Activated CD4-positive, alpha-beta T cell treated with anti-CD3 and anti-CD28 coated beads, Interleukin-2, amount 50 U/mL, for 48 hours (primary cell): ENCODE results near the gene CTBP1.

Experiments
- DNase-seq, 2 experiments: peaks; one replicate each; pipeline ENCODE4 v3.0.0-alpha.2; 2020

CTBP1 gene

GRCh38 chr4:1208266-1208961 lies 40.5 kb downstream of the CTBP1 start:
- DNase-seq, result no peak

DNA sequence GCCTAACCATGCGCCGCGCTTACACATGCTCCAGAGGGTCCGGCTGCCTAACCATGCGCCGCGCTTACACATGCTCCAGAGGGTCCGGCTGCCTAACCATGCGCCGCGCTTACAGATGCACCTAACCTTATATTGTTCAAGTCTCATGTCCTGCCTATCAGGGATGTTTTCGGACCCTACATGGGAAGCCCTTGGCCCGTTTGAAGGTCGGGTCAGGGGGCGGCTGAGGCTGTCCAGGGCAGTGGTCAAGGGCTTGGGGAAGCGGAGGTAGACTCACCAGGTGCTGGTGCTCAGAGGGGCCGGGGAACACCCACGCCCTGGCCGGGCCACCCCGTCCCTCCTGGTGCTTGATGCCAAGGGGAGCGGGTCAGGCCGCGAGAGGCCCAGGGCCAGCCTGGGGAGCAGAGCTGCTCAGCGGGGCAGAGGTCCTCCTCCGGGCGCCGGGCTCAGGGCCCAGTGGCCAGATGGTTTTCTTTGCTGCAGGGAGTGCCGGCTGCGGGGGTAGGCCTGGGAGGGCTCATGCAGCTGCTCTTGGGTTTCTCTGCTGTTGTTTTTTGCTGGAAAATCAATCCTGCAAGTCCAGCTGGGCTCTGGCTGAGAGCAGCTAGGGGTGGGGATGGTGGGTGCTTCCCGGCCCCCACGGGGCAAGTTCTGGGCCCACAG lies 41.2 kb downstream of the CTBP1 start:
- DNase-seq, result no peak

DNA sequence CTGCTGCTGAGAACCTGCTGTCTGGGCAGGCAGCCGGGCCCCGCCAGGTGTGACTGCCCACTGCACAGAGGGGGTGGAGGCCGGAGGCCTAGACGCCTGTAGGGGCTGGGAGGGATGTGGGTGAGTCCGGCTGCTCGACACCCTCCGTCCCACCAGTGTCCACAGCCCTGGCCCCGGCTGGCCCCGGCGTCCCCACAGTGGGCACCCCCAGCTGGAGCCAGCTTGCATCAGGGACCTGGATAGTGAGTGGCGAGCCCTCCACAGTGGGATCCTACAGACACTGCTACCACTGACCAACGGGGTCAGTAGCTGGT lies 41.8 kb downstream of the CTBP1 start:
- no peak for DNase-seq

- no peak for DNase-seq
Observed at GRCh38 chr4:1206299-1207156, 42.4 kb downstream of the CTBP1 start.

DNA sequence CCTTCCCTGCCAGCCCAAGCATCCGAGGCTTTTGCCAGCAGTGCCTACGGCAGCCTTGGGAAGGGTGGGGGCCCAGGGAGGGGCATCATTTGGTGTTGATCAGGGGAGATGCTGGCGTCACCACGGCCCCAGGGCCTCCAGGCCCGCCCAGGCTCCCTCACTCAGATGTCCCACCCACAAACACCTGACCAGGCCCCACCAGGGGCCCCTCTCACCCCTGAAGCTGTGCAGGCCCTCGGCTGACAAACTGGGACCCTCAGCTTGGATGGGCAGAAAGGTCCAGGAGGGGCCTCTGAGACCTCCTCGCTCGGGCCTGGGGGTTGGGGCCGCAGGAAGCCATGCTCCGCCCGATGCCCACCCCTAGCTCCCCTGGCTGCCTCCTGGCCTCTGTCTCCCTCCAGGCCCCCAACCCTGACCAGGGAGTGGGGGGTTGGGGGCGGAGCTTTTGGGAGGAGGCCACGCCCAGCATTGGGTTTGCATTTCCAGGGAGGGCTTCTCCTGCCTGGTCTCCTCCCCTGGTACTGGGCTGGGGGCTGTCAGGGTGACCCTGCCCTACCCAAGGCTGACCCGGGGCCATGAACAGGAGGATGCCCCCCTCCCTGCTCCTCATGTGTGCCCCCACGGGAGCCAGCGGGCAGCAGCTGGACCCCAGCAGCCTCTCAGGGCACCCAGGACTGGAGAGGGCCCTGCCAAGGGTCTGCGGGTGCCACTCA lies 43.2 kb downstream of the CTBP1 start:
- DNase-seq, result no peak

DNA sequence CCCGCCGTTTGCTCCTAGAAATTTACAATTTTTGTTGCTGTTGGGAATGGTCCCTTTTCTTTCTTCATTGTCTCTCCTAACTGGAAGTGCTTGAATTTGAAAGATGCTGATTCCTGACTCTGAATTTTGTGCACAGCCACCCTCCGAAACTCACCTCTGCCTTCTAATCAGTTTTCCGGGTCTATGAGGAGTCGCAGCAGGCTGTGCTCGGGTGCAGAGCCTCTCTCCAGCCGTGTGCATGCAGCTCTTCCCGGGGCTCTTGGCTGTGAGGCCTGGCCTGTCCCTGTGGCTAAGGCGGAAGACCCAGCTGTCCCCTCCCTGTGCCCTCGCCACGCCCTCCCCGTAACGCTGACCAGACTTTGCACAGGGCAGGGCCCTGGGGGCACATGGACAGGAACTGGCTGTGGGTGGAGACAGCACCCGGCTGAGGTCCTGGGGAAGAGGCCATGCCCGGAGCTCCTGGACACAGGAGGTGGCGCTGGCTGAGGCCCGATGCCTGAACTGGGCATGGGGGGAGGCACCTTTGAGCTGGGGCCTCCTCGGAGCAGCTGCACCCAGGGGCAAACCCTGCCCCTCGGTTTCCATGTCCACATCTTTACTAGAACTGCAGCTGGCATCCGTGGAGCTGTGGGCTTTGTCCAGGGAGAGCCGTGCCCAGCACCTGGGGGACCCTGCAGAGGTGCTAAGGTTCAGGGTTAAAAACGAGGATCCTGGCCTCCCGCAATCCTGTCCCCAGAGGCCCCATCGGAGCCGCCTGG lies 43.9 kb downstream of the CTBP1 start:
- DNase-seq, result no peak

DNA sequence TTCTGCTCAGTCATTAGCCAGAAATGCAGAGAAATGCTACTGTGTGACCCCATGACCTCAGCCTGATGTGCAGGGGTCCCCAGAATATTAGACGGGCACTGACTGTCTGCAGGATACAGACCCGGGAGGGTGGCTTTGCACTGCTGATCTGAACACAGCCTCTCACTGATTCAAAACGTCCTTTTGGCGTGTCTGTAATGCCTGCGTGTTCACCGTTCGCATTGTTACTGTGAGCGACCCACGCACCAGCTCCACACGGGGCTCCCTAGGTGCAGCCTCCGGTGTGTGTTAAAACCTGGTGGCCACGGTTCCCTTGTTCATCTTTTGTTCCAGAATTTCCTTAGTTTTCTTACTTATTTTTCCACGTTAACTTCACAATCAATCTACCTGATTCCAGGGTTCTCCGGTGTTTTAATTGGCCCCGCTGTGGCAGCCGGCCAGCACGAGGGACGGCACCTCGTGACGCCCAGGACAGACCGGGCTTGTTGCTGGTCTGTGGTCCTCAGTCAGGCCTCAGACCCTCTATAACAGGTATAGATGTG lies 44.6 kb downstream of the CTBP1 start:
- DNase-seq, result peak in 1 of 2 experiments; percentile 0

- DNase-seq, result peak in 1 of 2 experiments; percentile 0
Observed at GRCh38 chr4:1203026-1203616, 45.8 kb downstream of the CTBP1 start.

GRCh38 chr4:1202526-1203011 lies 46.4 kb downstream of the CTBP1 start:
- DNase-seq, result no peak

DNA sequence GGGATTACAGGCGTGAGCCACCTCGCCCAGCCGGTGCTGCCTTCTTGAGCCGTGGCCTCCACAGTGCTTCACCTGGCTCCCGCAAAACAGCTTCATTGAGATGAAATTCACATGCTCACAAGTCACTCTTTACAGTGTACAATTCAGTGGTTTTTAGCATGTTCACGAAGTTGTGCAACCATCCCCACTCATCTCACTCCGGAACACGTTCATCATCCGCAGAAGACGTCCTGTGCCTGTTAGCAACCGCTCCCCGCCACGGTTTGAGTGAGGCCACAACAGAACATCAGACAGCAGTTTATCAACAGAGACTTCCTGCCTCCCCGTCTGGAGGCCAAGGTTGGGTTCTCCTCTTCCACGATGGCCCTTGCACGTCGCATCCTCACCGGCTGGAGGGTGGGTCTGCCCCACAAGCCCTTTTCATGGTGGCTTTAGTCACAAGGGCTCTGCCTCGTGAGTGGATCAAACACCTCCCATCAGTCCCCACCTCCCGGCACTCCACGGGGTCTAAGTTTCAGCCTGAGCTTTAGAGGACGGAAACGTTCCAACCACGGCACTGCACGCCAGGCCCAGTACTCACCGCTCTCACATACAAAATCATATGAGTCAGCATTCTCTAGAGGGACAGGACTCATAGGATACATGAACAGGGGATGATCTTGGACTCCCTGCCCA lies 46.9 kb downstream of the CTBP1 start:
- peak; percentile 75 to 82 for DNase-seq

DNA sequence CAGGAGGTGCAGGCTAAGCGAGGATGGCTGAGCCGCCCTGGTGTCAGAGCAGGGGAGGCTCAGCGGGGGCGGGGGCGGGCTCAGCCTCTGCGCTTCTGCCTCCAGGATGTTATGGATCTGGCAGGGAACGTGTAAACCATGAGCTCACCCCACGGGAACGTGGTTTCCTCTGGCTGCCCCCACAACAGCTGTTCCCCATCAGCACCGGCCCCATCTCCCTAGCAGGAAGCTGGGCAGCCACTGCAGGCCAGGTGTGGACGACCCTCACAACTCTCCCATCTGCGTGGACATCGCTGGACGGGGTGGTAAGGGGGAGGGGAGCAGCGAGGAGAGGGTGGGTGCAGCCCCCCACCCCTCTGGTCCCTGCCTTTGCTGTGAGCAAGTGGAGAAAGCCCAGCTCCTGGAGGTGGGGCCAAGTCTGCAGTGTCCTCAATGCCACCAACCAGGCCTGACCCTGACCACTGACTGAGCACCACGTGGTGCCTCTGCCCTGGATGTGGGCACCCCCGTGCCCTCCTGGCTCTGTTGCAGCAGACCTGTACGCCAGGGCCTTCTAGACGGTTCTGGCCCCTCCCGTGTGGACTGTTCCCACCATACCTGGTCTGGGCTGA lies 48.4 kb downstream of the CTBP1 start:
- peak; percentile 12 to 18 for DNase-seq

DNA sequence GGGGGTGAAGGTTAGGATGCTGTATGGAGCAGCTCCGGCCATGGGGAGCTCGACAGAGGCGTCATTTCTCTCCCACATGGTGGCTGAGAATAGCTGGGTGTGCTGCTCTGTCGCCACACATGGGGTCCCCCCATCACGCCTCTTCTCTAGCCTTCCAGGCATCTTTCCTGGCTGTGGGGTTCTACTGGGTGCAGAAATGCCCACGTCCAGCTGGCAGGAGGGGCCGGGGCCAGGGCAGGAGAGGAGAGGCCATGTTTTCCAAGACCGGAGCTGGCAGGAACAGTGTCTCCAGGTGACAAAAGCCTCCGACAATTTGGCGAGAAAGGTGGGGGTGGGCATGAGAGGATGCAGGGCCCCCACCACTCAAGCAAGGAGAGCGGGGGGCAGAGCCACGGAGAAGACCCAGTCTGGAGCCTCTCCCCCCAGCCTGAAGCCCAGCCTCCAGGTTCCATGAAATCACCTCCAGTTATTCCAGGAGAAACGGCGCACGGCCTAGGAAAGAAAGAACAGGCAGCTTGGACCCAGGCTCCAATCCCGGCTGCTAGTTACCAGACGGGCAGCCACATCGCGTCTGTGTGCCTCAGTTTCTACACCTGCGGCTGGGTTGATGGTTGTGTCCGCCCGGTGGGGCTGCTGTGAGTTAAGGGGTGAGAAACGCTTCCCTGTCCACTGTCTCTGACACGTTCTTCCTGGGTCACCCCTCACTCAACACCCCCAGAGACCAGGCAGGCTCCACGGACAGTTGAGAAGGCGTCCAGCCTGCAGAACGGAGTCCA lies 49.2 kb downstream of the CTBP1 start:
- DNase-seq, result peak; percentile 0 to 2

- DNase-seq, result no peak
Observed at GRCh38 chr4:1198098-1198844, 50.7 kb downstream of the CTBP1 start.

GRCh38 chr4:1196421-1197183 lies 52.3 kb downstream of the CTBP1 start:
- peak in 1 of 2 experiments; percentile 3 for DNase-seq

DNA sequence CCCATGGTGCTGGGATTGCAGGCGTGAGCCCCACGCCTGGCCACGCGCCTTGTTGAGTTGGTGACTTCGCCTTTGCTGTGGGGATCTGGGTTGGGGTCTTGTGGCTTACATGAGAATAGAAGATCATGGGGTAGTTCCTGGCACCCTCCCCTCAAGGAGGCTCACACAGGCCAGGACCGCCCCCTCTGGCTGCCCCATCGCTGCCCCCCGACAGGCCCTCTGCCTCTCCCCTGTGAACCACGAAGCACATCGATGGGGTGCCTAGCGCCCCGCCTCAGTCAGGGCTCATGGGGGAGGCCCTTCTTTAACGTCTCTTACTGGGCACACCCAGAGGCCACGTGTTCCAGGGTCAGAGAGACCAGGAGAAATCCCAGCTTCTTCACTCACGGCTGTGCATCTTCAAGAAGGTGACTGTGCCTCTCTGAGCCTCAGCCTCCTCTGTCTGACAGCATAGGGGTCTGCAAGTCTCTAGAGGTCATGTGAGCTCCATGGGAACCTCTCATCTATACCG lies 53.0 kb downstream of the CTBP1 start:
- DNase-seq, result peak in 1 of 2 experiments; percentile 1

GRCh38 chr4:1195109-1195671 lies 53.7 kb downstream of the CTBP1 start:
- DNase-seq, result no peak
